ENCODE measurements around the gene KIAA1217.

Gene KIAA1217

DNA sequence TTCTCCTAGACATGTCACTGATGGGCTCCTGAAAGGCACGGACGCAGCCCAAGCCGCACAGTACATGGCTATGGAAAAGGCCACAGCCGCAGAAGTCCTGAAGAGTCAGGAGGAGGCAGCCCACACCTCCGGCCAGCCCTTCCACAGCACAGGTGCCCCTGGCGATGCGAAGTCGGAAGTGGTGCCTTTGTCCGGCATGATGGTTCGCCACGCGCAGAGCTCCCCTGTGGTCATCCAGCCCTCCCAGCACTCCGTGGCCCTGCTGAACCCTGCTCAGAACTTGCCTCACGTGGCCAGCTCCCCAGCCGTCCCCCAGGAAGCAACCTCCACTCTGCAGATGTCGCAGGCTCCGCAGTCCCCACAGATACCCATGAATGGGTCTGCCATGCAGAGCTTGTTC, 315.4 kb downstream of the KIAA1217 start:
- no peak overlapping the region for H3K4me3 ChIP-seq (ENCODE audit: low read depth, low read length)
- DNase-seq (ENCODE audit: low read depth, low spot score): no peak
- TF ChIP-seq, protein P1, sequence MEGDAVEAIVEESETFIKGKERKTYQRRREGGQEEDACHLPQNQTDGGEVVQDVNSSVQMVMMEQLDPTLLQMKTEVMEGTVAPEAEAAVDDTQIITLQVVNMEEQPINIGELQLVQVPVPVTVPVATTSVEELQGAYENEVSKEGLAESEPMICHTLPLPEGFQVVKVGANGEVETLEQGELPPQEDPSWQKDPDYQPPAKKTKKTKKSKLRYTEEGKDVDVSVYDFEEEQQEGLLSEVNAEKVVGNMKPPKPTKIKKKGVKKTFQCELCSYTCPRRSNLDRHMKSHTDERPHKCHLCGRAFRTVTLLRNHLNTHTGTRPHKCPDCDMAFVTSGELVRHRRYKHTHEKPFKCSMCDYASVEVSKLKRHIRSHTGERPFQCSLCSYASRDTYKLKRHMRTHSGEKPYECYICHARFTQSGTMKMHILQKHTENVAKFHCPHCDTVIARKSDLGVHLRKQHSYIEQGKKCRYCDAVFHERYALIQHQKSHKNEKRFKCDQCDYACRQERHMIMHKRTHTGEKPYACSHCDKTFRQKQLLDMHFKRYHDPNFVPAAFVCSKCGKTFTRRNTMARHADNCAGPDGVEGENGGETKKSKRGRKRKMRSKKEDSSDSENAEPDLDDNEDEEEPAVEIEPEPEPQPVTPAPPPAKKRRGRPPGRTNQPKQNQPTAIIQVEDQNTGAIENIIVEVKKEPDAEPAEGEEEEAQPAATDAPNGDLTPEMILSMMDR (IDR thresholded peaks at IDR 0.05; ENCODE audit: low read depth, low read length): no peak
- in situ Hi-C loops (cut with HindIII; ENCODE audit: low sequenced_read_pairs): no loop called here

DNA sequence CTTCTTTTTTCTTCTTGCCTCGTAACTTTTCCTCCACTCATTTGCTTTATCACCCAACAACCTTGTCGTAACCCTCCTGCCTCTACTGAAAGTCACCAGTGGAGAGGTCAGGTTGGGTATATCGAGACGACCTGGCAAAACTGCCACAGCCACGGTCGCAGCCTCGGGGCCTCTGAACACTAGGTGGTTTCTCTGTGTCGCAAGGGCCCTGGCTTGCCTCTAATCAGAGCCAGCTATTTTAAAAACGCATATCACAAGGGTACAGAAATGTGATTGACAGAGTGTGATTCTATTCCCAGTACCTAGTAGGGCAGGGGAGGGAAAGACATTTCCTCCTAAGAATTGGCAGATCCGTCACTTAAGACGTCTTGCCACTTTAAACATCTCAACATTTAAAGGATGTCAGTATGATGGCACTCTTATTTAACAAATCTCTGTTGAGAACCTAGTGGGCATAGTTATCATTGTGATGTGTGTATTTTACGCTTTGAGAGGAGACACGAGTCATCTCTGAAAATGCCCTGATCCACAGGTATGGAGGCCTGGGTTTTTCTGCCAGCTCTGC, 317.2 kb downstream of the KIAA1217 start:
- DNase-seq (ENCODE audit: low read depth, low spot score): no peak
- H3K4me3 ChIP-seq (ENCODE audit: low read depth, low read length): no peak overlapping the region
- TF ChIP-seq, protein P1 (IDR thresholded peaks at IDR 0.05; ENCODE audit: low read depth, low read length): no peak
- in situ Hi-C loops (cut with HindIII; ENCODE audit: low sequenced_read_pairs): no loop called here

DNA sequence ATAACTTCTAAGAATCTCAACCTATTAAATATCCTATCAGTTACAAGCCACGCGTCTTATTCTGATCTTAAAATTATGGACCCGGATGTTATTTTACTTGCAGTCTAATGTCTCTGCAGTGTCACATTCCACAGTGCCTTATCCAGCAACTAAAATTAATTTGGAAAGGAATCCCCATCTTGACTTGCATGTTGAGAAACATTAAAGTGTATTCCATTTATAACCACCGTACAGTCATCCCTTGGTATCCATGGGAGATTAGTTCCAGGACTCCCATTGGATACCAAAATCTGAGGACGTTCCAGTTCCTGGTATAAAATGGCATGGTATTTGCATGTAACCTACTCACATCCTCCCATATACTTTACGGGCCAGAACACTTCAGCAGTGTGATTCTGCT, 320.0 kb downstream of the KIAA1217 start:
- DNase-seq (ENCODE audit: low read depth, low spot score): no peak
- TF ChIP-seq, protein P1 (IDR thresholded peaks at IDR 0.05; ENCODE audit: low read depth, low read length): no peak
- no peak overlapping the region for H3K4me3 ChIP-seq (ENCODE audit: low read depth, low read length)
- in situ Hi-C loops (cut with HindIII; ENCODE audit: low sequenced_read_pairs): no loop called here

GRCh38 chr10:24531439-24531838, 322.5 kb downstream of the KIAA1217 start:
- TF ChIP-seq, protein P1 (IDR thresholded peaks at IDR 0.05; ENCODE audit: low read depth, low read length): no peak
- DNase-seq (ENCODE audit: low read depth, low spot score): no peak
- in situ Hi-C loops (cut with HindIII; ENCODE audit: low sequenced_read_pairs): no loop called here
- H3K4me3 ChIP-seq (ENCODE audit: low read depth, low read length): no peak overlapping the region

- TF ChIP-seq, protein P1 (IDR thresholded peaks at IDR 0.05; ENCODE audit: low read depth, low read length): no peak
- H3K4me3 ChIP-seq (ENCODE audit: low read depth, low read length): no peak overlapping the region
- in situ Hi-C loops (cut with HindIII; ENCODE audit: low sequenced_read_pairs): no loop called here
- DNase-seq (ENCODE audit: low read depth, low spot score): no peak
These were observed 325.0 kb downstream of the KIAA1217 start for GRCh38 chr10:24533981-24534380.

DNA sequence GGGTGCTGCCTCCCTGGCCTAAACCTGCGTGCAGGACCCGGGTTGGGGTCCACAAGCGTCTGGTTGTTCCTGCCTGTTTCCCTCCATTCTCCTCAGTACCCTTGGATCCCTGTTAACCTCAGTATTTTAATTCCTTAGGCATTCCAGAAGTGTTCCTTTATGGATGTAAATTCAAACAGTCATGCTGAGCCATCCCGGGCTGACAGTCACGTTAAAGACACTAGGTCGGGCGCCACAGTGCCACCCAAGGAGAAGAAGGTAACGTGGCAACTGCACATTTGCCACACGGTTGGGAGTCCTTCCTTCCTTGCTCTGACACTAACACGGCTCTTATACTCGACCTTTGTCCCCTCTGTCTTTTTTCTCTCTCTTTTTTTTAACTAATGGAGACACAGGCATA, 327.7 kb downstream of the KIAA1217 start:
- no peak overlapping the region for H3K4me3 ChIP-seq (ENCODE audit: low read depth, low read length)
- TF ChIP-seq, protein P1 (IDR thresholded peaks at IDR 0.05; ENCODE audit: low read depth, low read length): no peak
- no peak for DNase-seq (ENCODE audit: low read depth, low spot score)
- in situ Hi-C loops (cut with HindIII; ENCODE audit: low sequenced_read_pairs): no loop called here

Data from astrocyte of the spinal cord (primary cell).